NCI-H2196 (cell line): ENCODE data around the gene LUC7L.
"Not testable (repeated sequence)": the region's sequence is repeated elsewhere in the genome, so short reads cannot be mapped to it uniquely, and the experiment has no call there.

ENCODE experiments used
- DNase-seq: peaks from one replicate; lab custom pipeline; 2025; ENCODE audit not compliant: unreplicated experiment; lab: John Stamatoyannopoulos, UW

Gene LUC7L

DNA sequence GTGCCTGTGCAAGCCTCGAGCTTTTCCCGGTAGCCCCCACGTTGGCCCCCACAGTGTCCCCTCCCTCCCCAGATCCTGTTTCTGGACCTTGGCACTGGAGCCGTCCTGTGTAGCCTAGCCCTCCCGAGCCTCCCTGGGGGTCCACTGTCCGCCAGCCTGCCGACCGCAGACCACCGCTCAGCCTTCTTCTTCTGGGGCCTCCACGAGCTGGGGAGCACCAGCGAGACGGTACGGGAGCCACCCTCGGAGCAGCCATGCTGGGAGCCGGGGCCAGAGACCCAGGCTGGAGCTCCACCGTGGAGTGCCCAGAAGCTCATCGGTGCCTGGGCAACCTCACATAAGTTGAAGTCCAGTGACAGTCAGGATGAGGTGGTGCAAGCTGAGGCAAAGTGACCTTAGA, 34.7 kb upstream of the LUC7L start:
- no peak for DNase-seq

DNA sequence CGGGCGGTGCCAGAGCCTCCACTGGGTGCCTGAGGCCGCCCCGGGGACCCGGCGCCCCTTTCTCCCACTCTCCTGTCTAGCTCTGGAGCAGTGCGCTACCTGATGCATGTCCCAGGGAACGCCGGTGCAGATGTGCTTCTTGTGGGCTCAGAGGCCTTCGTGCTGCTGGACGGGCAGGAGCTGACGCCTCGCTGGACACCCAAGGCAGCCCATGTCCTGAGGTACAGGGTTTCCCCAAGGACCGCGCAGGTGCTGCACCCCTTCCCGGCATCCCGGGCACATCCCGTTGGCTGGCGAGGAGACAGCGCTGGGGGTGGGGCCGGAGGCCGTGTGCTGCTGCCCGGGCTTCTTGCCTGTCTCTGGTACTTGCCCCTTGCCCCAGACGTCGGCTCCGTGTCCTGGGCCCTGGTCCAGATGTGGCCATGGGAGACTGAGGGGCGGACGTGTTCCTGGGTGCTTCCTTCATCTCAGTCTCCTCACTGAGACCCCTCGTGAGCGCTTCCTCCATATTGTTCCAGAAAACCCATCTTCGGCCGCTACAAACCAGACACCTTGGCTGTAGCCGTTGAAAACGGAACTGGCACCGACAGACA, 34.0 kb upstream of the LUC7L start:
- DNase-seq: no peak

DNA sequence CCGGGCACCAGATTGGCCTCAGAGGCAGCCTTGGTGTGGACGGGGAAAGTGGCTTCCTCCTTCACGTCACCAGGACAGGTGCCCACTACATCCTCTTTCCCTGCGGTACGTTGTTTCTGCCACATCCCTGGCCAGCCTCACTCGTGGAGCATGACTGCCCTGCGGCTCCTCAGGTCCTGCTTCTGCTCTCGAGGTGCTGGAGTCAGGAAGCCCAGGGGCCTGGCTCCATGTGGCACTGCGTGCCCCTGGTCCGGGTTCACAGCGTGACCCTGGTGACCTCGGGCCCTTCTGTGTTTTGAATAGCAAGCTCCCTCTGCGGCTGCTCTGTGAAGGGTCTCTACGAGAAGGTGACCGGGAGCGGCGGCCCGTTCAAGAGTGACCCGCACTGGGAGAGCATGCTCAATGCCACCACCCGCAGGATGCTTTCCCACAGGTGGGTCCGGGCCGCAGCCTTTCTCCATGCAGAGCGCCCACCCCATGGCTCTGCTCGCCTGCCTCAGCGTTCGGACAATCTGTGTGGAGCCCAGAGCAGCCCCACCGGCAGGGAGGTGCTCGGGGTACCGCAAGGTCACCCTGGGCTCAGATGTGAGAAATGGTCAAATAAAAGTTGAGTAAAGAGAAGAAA, 33.0 kb upstream of the LUC7L start:
- no peak for DNase-seq

DNA sequence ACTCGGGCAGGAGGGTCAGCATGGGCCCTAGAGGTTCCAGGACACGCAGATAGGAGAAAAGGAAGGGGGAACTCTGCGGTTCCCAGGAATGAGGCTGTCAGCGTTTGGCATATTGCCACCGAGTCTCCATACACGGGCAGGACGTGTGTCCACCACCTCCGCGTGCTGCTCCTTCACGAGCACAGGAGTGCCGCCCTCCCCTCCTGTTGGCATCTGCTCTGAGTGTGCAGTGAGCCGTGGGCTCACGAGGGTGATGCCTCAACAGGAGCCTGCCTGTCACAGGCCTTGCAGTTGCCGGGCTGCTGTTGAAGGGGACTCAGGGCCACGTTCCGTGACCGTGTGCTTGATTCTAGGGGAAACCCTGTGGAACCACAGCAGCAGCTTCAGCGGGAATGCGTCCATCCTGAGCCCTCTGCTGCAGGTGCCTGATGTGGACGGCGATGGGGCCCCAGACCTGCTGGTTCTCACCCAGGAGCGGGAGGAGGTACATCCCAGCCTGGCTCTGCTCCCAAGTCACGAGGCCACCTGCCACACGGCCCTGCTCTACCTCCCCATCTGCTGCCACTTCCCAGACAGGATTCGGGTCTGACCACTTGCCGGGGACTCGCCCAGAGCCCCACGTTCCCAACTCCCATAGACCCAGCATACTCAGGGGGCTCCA, 31.9 kb upstream of the LUC7L start:
- no peak for DNase-seq

DNA sequence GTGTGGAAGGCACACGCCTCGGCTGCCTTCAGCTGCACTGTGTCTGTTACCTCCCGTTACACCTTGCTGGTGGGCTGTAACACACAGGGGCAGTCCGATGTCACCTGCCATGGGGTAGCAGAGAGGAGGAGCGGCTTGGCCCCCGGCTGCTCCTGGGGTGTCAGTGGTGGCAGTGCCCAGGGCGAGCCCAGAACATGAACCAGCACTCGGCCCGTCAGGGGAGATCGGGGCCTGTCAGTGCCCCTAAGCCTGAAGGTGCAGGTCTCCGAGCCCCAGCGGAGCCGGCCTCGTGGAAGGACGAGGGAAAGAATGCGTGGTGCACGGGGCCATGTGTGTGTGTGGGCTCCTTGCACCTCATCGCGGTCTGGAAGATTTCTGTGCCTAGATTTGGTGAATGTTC, 31.1 kb upstream of the LUC7L start:
- DNase-seq: no peak

DNA sequence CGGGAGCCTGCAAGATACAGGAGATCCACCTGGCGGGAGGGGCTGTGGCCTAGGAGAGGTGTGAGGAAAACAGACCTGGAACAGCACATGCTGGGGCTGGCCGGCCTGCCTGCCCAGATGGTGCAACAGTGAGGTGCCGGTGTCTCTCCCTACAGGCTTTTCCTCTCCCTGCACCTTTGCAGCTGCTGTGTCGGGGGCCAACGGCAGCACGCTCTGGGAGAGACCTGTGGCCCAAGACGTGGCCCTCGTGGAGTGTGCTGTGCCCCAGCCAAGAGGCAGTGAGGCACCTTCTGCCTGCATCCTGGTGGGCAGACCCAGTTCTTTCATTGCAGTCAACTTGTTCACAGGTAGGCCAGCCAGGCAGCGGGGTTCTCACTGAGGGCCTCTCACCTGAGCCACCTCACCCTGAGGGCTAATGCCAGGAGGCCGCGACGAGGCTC, 30.6 kb upstream of the LUC7L start:
- no peak for DNase-seq

DNA sequence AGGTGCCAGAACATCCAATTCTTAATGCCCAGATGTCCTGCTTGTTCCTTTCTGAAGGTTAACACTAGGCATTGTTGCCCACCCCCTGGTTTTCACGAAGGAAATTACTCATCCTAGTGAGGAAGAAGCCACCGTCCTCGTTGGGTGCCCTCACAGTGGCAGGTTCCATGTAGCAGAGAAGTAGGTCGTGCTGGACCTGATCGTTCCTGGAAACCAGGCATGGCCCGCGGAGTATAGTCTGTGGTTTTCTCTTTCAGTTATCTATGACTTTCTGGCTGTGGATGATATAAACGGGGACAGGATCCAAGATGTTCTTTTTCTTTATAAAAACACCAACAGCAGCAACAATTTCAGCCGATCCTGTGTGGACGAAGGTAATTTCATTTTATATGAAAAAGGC, 30.0 kb upstream of the LUC7L start:
- DNase-seq: no peak

DNA sequence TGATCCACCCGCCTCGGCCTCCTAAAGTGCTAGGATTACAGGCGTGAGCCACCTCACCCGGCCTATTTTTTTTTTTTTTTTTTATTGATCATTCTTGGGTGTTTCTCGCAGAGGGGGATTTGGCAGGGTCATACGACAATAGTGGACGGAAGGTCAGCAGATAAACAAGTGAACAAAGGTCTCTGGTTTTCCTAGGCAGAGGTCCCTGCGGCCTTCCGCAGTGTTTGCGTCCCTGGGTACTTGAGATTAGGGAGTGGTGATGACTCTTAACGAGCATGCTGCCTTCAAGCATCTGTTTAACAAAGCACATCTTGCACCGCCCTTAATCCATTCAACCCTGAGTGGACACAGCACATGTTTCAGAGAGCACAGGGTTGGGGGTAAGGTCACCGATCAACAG, 28.8 kb upstream of the LUC7L start:
- DNase-seq: not testable (repeated sequence)

DNA sequence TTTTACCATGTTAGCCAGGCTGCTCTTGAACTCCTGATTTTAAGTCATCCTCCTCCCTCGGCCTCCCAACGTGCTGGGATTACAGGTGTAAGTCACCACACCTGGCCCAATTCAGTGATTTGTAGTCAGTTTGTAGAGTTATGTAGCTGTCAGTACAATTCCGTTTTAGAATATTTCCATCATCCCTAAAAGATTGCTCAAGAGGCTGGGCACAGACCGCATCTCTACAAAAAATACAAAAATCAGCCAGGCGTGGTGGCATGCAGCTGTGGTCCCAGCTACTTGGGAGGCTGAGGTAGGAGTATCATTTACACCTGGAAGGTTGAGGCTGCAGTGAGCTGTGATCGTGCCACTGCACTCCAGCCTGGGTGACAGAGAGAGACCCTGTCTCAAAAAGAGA, 25.9 kb upstream of the LUC7L start:
- no peak for DNase-seq

DNA sequence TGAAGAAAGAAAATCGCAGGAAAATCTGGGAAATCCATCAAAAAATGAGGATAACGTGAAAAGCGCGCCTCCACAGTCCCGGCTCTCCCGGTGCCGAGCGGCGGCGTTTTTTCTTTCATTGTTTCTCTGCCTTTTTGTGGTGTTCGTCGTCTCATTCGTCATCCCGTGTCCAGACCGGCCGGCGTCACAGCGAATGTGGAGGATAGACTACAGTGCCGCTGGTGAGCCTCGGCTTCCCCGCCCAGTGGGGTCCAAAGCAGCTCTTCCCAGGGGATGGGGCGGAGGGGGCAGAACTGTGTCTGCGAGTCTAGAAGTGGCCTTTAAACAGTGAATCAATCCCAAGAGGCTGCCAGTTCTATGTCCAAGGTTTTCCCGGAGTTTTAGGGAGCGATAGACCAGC, 25.2 kb upstream of the LUC7L start:
- no peak for DNase-seq

DNA sequence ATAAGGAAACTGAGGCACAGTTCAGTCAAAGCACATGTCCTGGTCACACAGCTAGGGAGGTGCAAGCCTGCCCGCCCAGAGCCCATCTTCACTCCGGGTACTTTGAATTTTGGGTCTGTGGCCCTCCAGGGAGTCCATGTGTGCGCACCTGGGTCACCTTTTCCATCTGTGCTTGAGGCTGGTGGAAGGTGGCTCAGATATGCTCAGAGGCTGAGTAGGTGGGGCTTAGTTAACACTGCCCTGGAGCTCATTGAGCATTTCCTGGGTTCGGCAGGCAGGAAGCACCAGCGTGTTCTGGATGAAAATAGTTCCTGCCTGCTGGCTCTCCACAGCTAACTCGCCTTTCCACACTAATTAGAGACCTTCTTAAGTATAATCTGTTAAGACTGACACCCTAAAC, 24.6 kb upstream of the LUC7L start:
- no peak for DNase-seq

DNA sequence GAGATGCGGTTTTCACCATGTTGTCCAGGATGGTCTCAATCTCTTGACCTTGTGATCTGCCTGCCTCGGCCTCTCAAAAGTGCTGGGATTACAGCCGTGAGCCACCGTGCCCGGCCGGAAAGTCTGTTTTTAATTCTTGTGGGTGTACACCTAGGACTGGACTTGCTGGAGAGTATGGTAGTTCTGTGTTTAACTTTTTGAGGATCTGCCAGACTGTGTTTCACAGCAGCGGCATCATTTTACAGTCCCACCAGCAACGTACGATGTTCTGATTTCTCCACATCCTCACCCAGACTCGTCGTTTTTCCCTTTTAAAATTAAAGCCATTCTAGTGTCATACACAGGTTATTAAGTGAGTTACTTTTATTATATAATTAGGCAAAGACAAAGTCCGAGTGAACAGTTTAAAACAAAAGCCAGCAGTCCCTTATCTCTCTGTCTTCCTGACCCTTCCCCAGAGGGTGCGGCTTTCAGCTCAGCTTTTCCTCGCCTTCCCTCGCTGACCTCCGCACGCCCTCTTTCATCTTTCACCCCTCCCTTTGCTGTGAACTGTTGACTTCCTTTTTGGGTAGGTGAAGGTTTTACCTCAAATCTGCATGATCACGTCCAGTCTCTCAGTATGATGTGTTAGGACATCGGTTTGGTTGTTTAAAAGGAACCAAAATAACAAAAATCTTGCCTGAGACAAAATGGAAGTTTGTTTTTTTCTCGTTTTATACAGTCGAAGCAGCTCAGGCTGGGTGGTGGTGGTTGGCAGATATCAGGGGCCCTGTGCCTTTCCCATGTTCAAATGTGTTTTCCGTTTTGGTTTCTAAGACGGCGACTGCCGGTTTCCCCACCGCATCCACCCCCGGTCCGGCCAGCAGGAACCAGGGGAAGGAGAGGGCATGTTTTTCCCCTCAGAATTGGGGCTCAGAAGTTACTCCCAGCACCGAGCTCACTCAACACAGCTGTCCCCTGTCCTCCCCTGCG, 23.4 kb upstream of the LUC7L start:
- DNase-seq: no peak

DNA sequence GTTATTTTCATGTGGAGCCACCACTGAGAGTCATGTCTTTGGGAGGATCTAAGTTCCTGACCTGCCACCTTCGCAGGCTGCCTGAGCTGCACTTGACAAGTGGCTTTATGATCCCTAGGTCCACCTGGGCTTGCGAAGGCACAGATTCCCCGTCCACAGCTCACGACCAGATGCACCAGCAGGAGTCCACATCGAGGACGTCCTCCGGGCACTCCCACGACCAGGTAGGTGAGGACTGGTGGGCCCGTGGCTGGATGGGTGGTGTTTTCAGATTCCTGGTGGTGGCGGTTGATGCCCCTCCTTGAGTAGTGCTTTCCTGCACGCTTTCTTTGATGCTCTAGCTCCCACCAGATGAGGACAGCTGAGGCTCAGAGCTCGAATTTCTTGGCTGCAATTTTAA, 20.2 kb upstream of the LUC7L start:
- no peak for DNase-seq

DNA sequence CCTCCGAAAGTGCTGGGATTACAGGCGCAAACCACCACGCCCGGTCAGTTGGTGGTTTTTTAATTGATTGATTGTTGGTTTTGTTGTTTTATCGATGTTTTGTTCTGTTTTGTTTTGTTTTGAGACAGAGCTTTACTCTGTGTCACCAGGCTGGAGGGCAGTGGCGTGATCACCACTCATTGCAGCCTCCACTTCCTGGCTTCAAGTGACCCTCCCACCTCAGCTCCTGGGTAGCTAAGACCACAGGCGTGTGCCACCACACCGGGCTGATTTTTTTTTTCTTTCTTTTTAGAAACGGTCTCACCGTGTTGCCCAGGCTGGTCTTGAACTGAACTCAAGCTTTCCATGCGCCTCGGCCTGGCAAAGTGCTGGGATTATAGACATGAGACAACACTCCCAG, 17.8 kb upstream of the LUC7L start:
- no peak for DNase-seq

DNA sequence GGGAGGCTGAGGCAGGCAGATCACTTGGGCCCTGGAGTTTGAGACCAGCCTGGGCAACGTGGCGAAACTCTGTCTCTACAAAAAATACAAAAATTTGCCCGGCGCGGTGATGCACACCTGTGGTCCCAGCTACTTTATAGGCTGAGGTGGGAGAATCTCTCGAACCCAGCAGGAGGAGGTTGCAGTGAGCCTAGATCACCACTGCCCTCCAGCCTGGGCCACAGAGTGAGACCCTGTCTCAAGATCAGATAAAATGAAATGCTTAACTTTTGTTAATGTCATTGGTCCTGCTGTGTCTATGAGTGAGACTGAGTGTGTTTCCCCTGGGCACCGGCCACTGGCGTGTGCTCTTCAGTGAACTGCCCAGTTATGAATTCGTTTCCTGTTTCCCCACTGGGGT, 15.9 kb upstream of the LUC7L start:
- DNase-seq: no peak

DNA sequence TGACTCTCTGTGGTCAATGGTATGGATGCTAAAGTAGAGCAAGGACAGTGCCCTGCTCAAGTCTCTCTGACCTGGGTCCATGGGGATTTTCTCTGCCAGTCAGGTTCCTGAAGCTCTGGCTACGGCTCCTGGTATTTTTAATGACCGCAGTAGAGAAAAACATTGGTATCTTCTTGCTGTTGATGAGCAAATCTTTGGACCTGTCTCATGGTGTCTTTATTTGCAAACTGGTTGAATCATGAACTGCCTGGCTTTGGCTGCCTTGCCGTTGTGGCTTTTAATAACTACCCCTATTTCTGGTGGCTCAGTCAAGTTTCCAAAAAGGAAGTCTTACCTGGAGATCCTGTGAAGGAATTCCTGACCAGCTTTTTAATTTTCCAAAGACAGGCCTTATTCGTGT, 14.1 kb upstream of the LUC7L start:
- no peak for DNase-seq

DNA sequence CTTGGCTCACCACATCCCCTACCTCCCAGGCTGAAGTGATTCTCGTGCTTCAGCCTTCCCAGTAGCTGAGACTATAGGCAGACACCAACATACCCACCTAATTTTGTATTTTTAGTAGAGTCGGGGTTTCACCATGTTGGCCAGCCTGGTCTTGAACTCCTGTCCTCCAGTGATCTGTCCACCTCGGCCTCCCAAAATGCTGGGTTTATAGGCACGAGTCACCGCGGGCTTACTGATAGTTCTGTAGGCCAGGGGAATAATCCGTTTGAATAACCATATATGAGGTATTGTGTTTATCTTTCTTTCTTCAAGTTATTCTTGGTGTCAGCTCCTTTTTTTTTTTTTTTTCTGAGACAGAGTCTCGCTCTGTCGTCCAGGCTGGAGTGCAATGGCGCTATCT, 13.0 kb upstream of the LUC7L start:
- DNase-seq: no peak

DNA sequence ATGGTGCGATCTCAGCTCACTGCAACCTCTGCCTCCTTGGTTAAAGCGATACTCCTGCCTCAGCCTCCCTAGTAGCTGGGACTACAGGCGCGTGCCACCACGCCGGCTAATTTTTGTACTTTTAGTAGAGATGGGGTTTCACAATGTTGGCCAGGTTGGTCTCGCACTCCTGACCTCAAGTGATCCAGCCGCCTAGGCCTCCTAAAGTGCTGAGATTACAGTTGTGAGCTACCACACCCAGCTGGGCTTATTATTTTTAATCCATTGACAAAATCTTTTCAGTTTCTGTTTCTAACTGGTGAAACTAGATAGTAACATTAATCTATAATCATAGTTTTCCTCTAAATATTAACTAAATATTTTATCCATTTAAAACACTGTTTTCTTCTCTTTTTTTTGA, 11.3 kb upstream of the LUC7L start:
- DNase-seq: no peak

DNA sequence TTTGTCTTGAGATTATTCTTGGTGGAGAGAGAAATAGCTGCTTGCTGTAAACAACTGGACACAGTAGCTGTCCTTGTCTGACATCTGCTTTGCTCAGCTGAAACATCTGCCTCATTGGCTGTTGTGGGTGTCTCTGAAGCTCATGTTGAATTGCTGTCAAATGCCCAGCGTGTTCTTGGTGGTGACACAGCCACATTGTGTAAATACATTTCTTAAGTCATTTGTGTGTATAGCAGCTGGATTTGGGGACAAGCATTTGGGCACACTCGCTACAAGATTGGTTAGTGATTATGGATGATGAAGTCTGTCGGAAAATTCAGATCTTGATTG, 10.7 kb upstream of the LUC7L start:
- no peak for DNase-seq

DNA sequence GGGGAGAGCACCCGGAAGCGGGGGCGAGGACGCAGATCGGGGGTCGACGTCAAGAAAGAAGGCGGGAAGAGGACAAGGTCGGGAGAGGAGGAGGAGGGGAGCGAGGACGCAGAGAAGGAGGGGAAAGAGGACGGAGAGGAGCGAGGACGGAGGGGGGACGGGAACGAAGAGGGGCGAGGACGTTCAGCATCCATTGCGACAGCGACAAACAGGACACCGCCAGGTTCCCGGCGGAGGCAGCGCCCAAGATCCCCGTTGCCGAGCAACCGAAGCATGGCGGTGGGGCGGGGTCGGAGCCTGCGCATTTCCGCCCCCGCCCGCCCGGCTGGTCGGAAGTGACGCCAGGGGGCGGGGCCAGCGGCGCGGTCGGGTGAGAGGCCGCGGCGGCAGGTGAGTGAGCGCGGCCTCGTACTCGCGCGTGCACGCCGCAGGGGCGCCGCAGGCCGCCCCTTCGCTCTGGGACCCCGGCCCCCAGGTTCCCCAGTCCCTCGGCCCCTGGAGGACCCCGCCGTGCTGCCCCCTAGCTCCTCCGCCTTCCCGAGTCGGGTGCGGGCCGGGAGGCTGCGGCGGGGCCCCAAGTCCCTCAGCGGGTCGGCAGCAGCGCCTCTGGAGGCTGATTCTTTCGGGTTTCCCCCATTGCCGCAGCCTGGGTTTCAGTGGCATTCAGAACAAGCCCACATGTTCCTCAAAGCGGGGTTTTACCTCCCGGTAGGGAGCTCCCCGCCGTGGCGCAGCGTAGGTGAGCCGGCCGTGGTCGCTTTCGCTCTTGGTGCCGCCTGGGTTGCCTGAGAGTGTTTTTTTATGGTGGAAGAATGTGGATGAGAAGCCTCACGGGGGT, 5.4 kb upstream of the LUC7L start, which contains the start of gene FAM234A:
FAM234A (plus strand) TSS at position 354 of the 838 bp plus-strand sequence. CDS start 19,593 bp downstream, outside the sequence.
- DNase-seq: peak; percentile 98

DNA sequence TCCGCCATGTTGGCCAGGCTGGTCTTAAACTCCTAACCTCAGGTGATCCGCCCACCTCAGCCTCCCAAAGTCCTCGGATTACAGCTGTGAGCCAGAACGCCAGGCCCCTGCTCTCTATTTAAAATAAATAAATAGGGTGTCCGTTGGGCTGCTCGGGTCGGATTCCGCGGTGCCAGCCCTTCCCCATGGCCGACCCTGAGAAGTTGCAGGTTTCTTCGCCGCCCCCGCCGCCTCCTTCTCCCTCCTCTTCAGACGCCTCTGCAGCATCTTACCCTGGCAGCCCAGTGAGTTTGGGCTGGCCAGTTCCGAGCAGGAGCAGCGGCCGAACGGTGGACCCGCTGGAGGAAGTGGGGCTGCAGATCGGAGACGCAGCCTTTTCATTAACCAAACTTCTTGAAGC, 1.7 kb upstream of the LUC7L start:
- no peak for DNase-seq
